IMR-90 (cell line): Measurements from ENCODE around the gene PLEKHG5. TPM values are rescaled to one million over a fixed set of nuclear protein-coding genes. Genes with fewer than 3 reads are reported as not detected.

ENCODE experiments used
- ATAC-seq: fragments of 200-7000 bp; cut with Tn5 transposase; 2 replicates; pipeline ENCODE4 v1.9.1; 2020; ENCODE audit warnings: low read depth, mild to moderate bottlenecking, moderate library complexity
- BruUV-seq: library from RNA; stranded (reverse); fragments of 400-500 nt; replicated peaks from 2 replicates; lab custom pipeline; 2021; lab: Mats Ljungman, UMichigan
- CTCF ChIA-PET: fragments of 300-600 bp; formaldehyde crosslinking; extraction: SDS; loops from one replicate; lab custom pipeline; 2021; ENCODE audit warnings: antibody characterized with exemption; lab: Yijun Ruan, JAX
- POLR2A ChIA-PET: fragments of 300-600 bp; sonication (Branson Sonifier 250); formaldehyde crosslinking; loops from one replicate; lab custom pipeline; 2022; ENCODE audit warnings: antibody characterized with exemption; ENCODE audit not compliant: unreplicated experiment; lab: Charles Lee
- DNase-seq: peaks from one replicate; pipeline ENCODE4 v3.0.0; 2013
- H2AFZ ChIP-seq: replicated peaks from 2 replicates; pipeline ENCODE3; 2013; ENCODE audit warnings: low read length, mild to moderate bottlenecking; ENCODE audit not compliant: poor library complexity
- H2AK5ac ChIP-seq: 2 replicates; pipeline ENCODE4 v1.6.1; 2013; ENCODE audit warnings: low read depth, low read length, inconsistent platforms
- H2AK9ac ChIP-seq: replicated peaks from 2 replicates; pipeline ENCODE3; 2013; ENCODE audit warnings: mild to moderate bottlenecking, low read depth, low read length, moderate library complexity; ENCODE audit not compliant: poor library complexity
- H2BK120ac ChIP-seq: 2 replicates; pipeline ENCODE4 v1.6.1; 2013; ENCODE audit warnings: low read depth, low read length, inconsistent platforms
- H2BK15ac ChIP-seq: 3 replicates; pipeline ENCODE4 v1.6.1; 2013; ENCODE audit warnings: low read depth, low read length, inconsistent platforms
- H2BK20ac ChIP-seq: 2 replicates; pipeline ENCODE4 v1.6.1; 2013; ENCODE audit warnings: low read depth, mild to moderate bottlenecking, inconsistent platforms, low read length, moderate library complexity
- H2BK5ac ChIP-seq: 2 replicates; pipeline ENCODE4 v1.6.1; 2013; ENCODE audit warnings: mild to moderate bottlenecking, low read depth, low read length, inconsistent platforms; ENCODE audit not compliant: poor library complexity, severe bottlenecking
- H3K14ac ChIP-seq: replicated peaks from 2 replicates; pipeline ENCODE4 v1.6.1; 2013; ENCODE audit warnings: low read depth, low read length, inconsistent platforms
- H3K18ac ChIP-seq: 2 replicates; pipeline ENCODE4 v1.6.1; 2013; ENCODE audit warnings: low read depth, low read length, control low read depth
- H3K23ac ChIP-seq: 2 replicates; pipeline ENCODE4 v1.6.1; 2013; ENCODE audit warnings: low read depth, low read length, inconsistent platforms
- H3K27ac ChIP-seq: 2 replicates; pipeline ENCODE4 v1.5.1; 2013; ENCODE audit warnings: mild to moderate bottlenecking, control low read depth, low read length; ENCODE audit not compliant: insufficient read depth
- H3K27me3 ChIP-seq: 2 replicates; pipeline ENCODE4 v1.6.1; 2013; ENCODE audit warnings: low read length; ENCODE audit not compliant: control insufficient read depth, insufficient read depth
- H3K36me3 ChIP-seq: 2 replicates; pipeline ENCODE4 v1.6.1; 2013; ENCODE audit warnings: low read length, mixed read lengths; ENCODE audit not compliant: control insufficient read depth, insufficient read depth
- H3K4ac ChIP-seq: 2 replicates; pipeline ENCODE4 v1.6.1; 2013; ENCODE audit warnings: low read depth, low read length, inconsistent platforms
- H3K4me1 ChIP-seq: 2 replicates; pipeline ENCODE4 v1.6.1; 2013; ENCODE audit warnings: low read length, mixed read lengths; ENCODE audit not compliant: control insufficient read depth, insufficient read depth
- H3K4me2 ChIP-seq: 2 replicates; pipeline ENCODE4 v1.6.1; 2013; ENCODE audit warnings: low read depth, mild to moderate bottlenecking, control low read depth, low read length, moderate library complexity
- H3K4me3 ChIP-seq: 2 replicates; pipeline ENCODE4 v1.5.1; 2013; ENCODE audit warnings: low read depth, mild to moderate bottlenecking, control low read depth, low read length, moderate library complexity; ENCODE audit not compliant: insufficient read depth
- H3K56ac ChIP-seq: 2 replicates; pipeline ENCODE4 v1.6.1; 2013; ENCODE audit warnings: low read length, inconsistent platforms; ENCODE audit not compliant: insufficient read depth; ENCODE audit errors: extremely low read depth
- H3K79me1 ChIP-seq, 2 experiments: 2 replicates each; pipeline ENCODE4 v1.6.1; 2013; ENCODE audit warnings: low read length in 2 of 2, inconsistent platforms in 1 of 2, low read depth in 1 of 2
- H3K9ac ChIP-seq: 2 replicates; pipeline ENCODE4 v1.6.1; 2013; ENCODE audit warnings: low read depth, low read length, control low read depth
- H3K9me1 ChIP-seq: 2 replicates; pipeline ENCODE4 v1.6.1; 2013; ENCODE audit warnings: low read length, inconsistent platforms; ENCODE audit not compliant: insufficient read depth
- H3K9me3 ChIP-seq: 2 replicates; pipeline ENCODE4 v1.6.1; 2013; ENCODE audit warnings: low read length; ENCODE audit not compliant: control insufficient read depth, insufficient read depth
- H4K20me1 ChIP-seq: 2 replicates; pipeline ENCODE4 v1.6.1; 2013; ENCODE audit warnings: low read length, inconsistent platforms; ENCODE audit not compliant: insufficient read depth
- H4K5ac ChIP-seq: 2 replicates; pipeline ENCODE4 v1.6.1; 2013; ENCODE audit warnings: mild to moderate bottlenecking, low read depth, low read length, control low read depth
- H4K8ac ChIP-seq, 2 experiments: 2 replicates each; pipeline ENCODE4 v1.6.1; 2013; ENCODE audit warnings: low read depth in 2 of 2, low read length in 2 of 2, control low read depth in 1 of 2, inconsistent platforms in 1 of 2
- H4K91ac ChIP-seq: 2 replicates; pipeline ENCODE4 v1.6.1; 2013; ENCODE audit warnings: low read depth, low read length, inconsistent platforms; ENCODE audit not compliant: insufficient read depth
- BHLHE40 ChIP-seq: fragments of 150-350 bp; IDR thresholded peaks from 2 replicates; pipeline ENCODE4 v1.6.1; 2016; ENCODE audit warnings: mild to moderate bottlenecking, low read depth, low read length
- CEBPB ChIP-seq: IDR thresholded peaks from 2 replicates; pipeline ENCODE4 v1.6.1; 2012; ENCODE audit warnings: low read depth, low read length, improper control_type of control experiment
- FOS ChIP-seq: fragments of 150-350 bp; IDR thresholded peaks from 2 replicates; pipeline ENCODE4 v1.6.1; 2016; ENCODE audit warnings: low read depth, low read length
- MAZ ChIP-seq: IDR thresholded peaks from 2 replicates; pipeline ENCODE4 v1.6.1; 2012; ENCODE audit warnings: low read depth, mild to moderate bottlenecking, low read length, improper control_type of control experiment, moderate library complexity, borderline replicate concordance
- MXI1 ChIP-seq: IDR thresholded peaks from 2 replicates; pipeline ENCODE4 v1.6.1; 2012; ENCODE audit warnings: low read depth, mild to moderate bottlenecking, low read length, moderate library complexity, borderline replicate concordance
- NFE2L2 ChIP-seq: fragments of 150-350 bp; IDR thresholded peaks from 2 replicates; pipeline ENCODE4 v1.6.1; 2016; ENCODE audit warnings: low read depth, mild to moderate bottlenecking, low read length
- POLR2A ChIP-seq: IDR thresholded peaks from 2 replicates; pipeline ENCODE4 v1.6.1; 2012; ENCODE audit warnings: mild to moderate bottlenecking, low read depth, low read length
- RAD21 ChIP-seq: IDR thresholded peaks from 2 replicates; pipeline ENCODE4 v1.6.1; 2012; ENCODE audit warnings: low read length, improper control_type of control experiment
- RCOR1 ChIP-seq: IDR thresholded peaks from 2 replicates; pipeline ENCODE4 v1.6.1; 2012; ENCODE audit warnings: mild to moderate bottlenecking, low read length, improper control_type of control experiment; ENCODE audit not compliant: insufficient replicate concordance
- RFX5 ChIP-seq: IDR thresholded peaks from 2 replicates; pipeline ENCODE4 v1.8.0; 2012; ENCODE audit warnings: low read depth, mild to moderate bottlenecking, low read length, moderate library complexity
- SMC3 ChIP-seq: fragments of 150-350 bp; IDR thresholded peaks from 2 replicates; pipeline ENCODE4 v1.6.1; 2016; ENCODE audit warnings: low read depth, mild to moderate bottlenecking, antibody characterized with exemption, low read length, moderate library complexity
- WGBS, 2 experiments: methylation state at CpG; one replicate each; pipeline versions ENCODE4 v1.1.5 to v1.1.7; 2013; ENCODE audit warnings: missing lambda C conversion rate in 2 of 2; ENCODE audit not compliant: insufficient read length in 1 of 2; ENCODE audit errors: extremely low coverage in 2 of 2; 5-methylcytosine and 5-hydroxymethylcytosine counted together
- dilution Hi-C: fragments of 300-500 bp; cut with HindIII; formaldehyde crosslinking; loops from one replicate; pipeline ENCODE4 v1.14.3; 2018; ENCODE audit warnings: low sequenced_read_pairs; ENCODE audit not compliant: unreplicated experiment
- in situ Hi-C: fragments of 300-500 bp; cut with MboI; formaldehyde crosslinking; loops from 3 replicates; pipeline ENCODE4 v1.14.3; 2019; ENCODE audit warnings: low sequenced_read_pairs, inconsistent platforms, mixed read lengths
- intact Hi-C: fragments of 100-400 bp; cut with micrococcal nuclease; formaldehyde crosslinking; loops from 2 replicates; pipeline ENCODE4 v1.10.0; 2022
- polyA plus RNA-seq, 3 experiments: library from polyadenylated mRNA; depleted of rRNA; stranded (reverse); fragments of >200 nt; gene quantifications; 2 replicates each; pipeline ENCODE4 v1.2.3, GENCODE V29; 2012; ENCODE audit warnings: low replicate concordance in 1 of 3
- total RNA-seq: library from RNA; depleted of rRNA; stranded (reverse); fragments of >200 nt; gene quantifications from 2 replicates; pipeline ENCODE4 v1.2.3, GENCODE V29; 2012
- TF ChIP-seq, protein P1 (sequence below): conservative IDR thresholded peaks from 2 replicates; pipeline ENCODE4 v1.5.1; 2012; ENCODE audit warnings: mild to moderate bottlenecking, low read depth, low read length, improper control_type of control experiment
- TF ChIP-seq, protein P2 (sequence below): fragments of 150-350 bp; IDR thresholded peaks from 2 replicates; pipeline ENCODE4 v1.6.1; 2016; ENCODE audit warnings: low read depth, mild to moderate bottlenecking, low read length, moderate library complexity, borderline replicate concordance

Gene PLEKHG5
- total and polyA plus RNA-seq, 2 of the 4 experiments (the other 2 are of a cell fraction): 4.8 to 11.6 TPM

GRCh38 chr1:6460301-6461050 lies 31.0 kb downstream of the PLEKHG5 start:
- H4K91ac ChIP-seq: no peak overlapping the region
- intact Hi-C loops (no loop called here), in situ Hi-C loops (no loop called here), dilution Hi-C loops (no loop called here)
- no peak overlapping the region for H3K18ac ChIP-seq
- ATAC-seq (no peak), DNase-seq (no peak)
- H3K9ac ChIP-seq: no peak overlapping the region
- no peak overlapping the region for H2AFZ ChIP-seq
- H2BK120ac ChIP-seq: no peak overlapping the region
- H2BK15ac ChIP-seq: no peak overlapping the region
- no peak overlapping the region for H2AK5ac ChIP-seq
- H2AK9ac ChIP-seq: no peak overlapping the region
- H3K4ac ChIP-seq: no peak overlapping the region
- no peak overlapping the region for H3K4me2 ChIP-seq
- peaks cover 32% of the 10 kb centered on the region for H3K27me3 ChIP-seq
- TF ChIP-seq MAZ (no peak), RCOR1 (no peak), RAD21 (no peak), RFX5 (no peak), NFE2L2 (no peak), SMC3 (no peak), CEBPB (no peak), FOS (no peak), MXI1 (no peak), BHLHE40 (no peak), POLR2A (no peak)
- TF ChIP-seq, protein P1, sequence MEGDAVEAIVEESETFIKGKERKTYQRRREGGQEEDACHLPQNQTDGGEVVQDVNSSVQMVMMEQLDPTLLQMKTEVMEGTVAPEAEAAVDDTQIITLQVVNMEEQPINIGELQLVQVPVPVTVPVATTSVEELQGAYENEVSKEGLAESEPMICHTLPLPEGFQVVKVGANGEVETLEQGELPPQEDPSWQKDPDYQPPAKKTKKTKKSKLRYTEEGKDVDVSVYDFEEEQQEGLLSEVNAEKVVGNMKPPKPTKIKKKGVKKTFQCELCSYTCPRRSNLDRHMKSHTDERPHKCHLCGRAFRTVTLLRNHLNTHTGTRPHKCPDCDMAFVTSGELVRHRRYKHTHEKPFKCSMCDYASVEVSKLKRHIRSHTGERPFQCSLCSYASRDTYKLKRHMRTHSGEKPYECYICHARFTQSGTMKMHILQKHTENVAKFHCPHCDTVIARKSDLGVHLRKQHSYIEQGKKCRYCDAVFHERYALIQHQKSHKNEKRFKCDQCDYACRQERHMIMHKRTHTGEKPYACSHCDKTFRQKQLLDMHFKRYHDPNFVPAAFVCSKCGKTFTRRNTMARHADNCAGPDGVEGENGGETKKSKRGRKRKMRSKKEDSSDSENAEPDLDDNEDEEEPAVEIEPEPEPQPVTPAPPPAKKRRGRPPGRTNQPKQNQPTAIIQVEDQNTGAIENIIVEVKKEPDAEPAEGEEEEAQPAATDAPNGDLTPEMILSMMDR: no peak
- TF ChIP-seq, protein P2, sequence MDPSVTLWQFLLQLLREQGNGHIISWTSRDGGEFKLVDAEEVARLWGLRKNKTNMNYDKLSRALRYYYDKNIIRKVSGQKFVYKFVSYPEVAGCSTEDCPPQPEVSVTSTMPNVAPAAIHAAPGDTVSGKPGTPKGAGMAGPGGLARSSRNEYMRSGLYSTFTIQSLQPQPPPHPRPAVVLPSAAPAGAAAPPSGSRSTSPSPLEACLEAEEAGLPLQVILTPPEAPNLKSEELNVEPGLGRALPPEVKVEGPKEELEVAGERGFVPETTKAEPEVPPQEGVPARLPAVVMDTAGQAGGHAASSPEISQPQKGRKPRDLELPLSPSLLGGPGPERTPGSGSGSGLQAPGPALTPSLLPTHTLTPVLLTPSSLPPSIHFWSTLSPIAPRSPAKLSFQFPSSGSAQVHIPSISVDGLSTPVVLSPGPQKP: no peak
- H3K9me1 ChIP-seq: no peaks in the 10 kb centered on the region
- H3K56ac ChIP-seq: no peak overlapping the region
- no peak overlapping the region for H4K8ac ChIP-seq
- 30% methylated on average over 8 of the region's 39 CpGs; no CpG with 5 or more reads in 1 of the 2 experiments for WGBS, 2 experiments
- H3K14ac ChIP-seq: no peak overlapping the region
- BruUV-seq: no TSS peak
- peaks cover 15% of the 10 kb centered on the region for H3K36me3 ChIP-seq
- H4K20me1 ChIP-seq: no peaks in the 10 kb centered on the region
- ChIA-PET POLR2A (no interaction called here), CTCF (no interaction called here)
- H3K9me3 ChIP-seq: no peaks in the 10 kb centered on the region
- H4K5ac ChIP-seq: no peak overlapping the region
- no peak overlapping the region for H3K23ac ChIP-seq
- no peak overlapping the region for H2BK20ac ChIP-seq
- no peak overlapping the region for H2BK5ac ChIP-seq
- no peaks in the 10 kb centered on the region for H3K79me1 ChIP-seq
- H3K4me3 ChIP-seq: no peak overlapping the region
- H3K27ac ChIP-seq: no peak overlapping the region
- no peaks in the 10 kb centered on the region; the same call in 1 of the 2 replicates for H3K4me1 ChIP-seq
